ES-I3 (cell line): ENCODE data around the gene RBMS2.

Experiments
- H3K36me3 ChIP-seq: 2 replicates; pipeline ENCODE4 v1.6.1; 2013; ENCODE audit warnings: mild to moderate bottlenecking, low read length, control low read depth, moderate library complexity; ENCODE audit not compliant: insufficient read depth
- H3K4me1 ChIP-seq: 2 replicates; pipeline ENCODE4 v1.6.1; 2013; ENCODE audit warnings: mild to moderate bottlenecking, control low read depth, low read length; ENCODE audit not compliant: insufficient read depth
- H3K9ac ChIP-seq: 2 replicates; pipeline ENCODE4 v1.6.1; 2013; ENCODE audit warnings: low read depth, mild to moderate bottlenecking, low read length, moderate library complexity
- H3K9me3 ChIP-seq: 2 replicates; pipeline ENCODE4 v1.6.1; 2013; ENCODE audit warnings: mild to moderate bottlenecking, low read length, moderate library complexity; ENCODE audit not compliant: control insufficient read depth, insufficient read depth

RBMS2 gene

DNA sequence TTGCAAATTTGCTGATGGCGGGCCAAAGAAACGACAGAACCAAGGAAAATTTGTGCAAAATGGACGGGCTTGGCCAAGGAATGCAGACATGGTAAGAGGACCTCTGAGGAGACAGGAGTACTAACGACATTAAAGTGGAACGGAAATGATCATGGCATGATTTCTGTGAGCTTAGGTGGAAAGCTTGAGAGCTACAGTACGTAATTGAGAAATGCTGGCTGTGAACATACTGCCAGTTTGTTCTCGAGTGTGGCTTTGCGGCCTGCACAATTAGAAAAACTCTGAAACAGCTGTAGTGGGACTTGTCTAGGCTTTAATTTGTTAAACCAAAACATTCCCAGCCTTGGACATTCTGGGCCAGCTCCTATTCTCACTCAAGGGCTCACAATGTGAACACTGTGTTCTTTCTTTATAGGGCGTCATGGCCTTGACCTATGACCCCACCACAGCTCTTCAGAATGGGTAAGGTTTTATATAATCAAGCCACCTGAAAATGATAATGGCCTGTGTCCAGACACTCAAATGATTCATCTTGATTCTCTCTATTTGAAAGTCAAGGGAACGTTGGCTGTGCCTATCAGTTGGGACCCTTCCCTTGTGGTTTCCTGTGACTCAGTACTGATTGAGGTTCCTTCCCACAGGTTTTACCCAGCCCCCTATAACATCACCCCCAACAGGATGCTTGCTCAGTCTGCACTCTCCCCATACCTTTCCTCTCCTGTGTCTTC lies 60.0 kb downstream of the RBMS2 start:
- no peaks in the 10 kb centered on the region for H3K9me3 ChIP-seq
- peaks cover 6% of the 10 kb centered on the region; the same call in 1 of the 2 replicates for H3K36me3 ChIP-seq
- H3K9ac ChIP-seq: no peak overlapping the region

DNA sequence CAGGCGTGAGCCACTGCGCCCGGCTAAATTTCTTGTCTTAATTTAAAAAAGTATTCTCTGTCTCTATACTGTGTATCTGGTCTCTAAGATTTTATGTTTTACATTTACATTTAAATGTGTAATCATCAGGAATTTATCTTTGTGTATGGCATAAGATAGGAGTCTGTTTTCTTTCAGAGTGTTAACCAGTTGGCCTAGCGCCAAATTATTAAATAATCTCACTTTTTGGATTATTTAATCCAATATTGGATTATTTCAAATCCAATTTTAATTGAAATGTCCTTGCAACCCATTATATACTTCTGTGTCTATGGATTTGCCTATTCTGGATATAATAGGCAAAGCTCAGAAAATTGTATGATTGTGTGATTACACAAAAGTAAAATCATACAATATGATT lies 63.5 kb downstream of the RBMS2 start:
- Histone ChIP-seq H3K4me1 (peaks cover 18% of the 10 kb centered on the region), H3K36me3 (peaks cover 26% of the 10 kb centered on the region), H3K9ac (no peak overlapping the region), H3K9me3 (no peaks in the 10 kb centered on the region)

More for the DNA sequence above, 60.0 kb downstream of the RBMS2 start:
- H3K4me1 ChIP-seq: peaks cover 12% of the 10 kb centered on the region

DNA sequence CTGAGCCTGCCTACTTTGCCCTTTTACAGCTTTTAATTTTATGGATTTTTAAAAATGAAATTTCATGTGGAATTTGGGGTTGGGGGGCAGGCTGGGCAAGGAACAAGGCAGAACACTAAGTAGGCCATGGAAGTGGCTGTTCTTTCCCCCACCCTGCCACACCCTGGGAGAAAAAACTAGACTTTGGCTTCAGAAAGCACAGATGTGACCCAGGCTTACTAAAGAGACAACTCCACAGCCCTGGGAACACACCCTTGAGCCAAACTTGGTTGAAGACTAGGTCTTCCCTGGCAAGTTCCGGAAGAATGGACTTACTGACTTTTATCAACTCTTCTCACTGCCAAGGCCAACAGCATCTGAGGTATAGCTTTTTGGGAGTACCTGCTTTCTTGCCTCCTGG lies 68.2 kb downstream of the RBMS2 start:
- H3K9me3 ChIP-seq: no peaks in the 10 kb centered on the region
- H3K4me1 ChIP-seq: peaks cover 14% of the 10 kb centered on the region
- H3K9ac ChIP-seq: no peak overlapping the region
- peaks cover 20% of the 10 kb centered on the region for H3K36me3 ChIP-seq

DNA sequence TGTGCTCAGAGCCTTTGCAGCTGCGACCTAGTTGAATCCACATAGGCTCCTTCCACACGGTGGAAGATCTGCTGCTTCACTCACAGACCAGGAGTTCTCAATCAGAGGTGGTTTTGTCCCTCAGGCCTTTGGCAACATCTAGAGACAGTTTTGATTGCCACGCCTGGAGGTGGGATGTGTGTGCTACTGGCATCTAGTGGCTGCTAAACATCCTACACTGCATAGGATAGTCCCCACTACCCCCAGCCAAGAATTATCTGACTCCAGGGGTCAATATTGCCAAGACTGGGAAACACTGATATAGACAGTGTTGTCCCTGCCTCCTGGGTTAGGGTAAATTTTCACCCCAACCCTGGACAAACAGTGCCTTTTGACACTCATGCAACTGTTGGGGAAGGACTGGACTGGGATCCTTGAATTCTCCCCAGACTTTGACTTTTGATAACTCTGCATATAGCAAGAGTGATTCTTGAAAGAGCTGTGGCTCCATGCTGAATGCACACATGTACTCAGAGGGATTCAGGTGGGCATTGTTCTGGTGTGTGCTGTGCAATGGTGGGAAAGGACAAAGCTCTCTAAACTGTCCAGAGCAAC lies 68.7 kb downstream of the RBMS2 start:
- H3K4me1 ChIP-seq: peaks cover 14% of the 10 kb centered on the region
- peaks cover 20% of the 10 kb centered on the region for H3K36me3 ChIP-seq
- H3K9ac ChIP-seq: no peak overlapping the region
- no peaks in the 10 kb centered on the region for H3K9me3 ChIP-seq

GRCh38 chr12:56591126-56591525 lies 69.5 kb downstream of the RBMS2 start:
- peaks cover 14% of the 10 kb centered on the region for H3K4me1 ChIP-seq
- peaks cover 20% of the 10 kb centered on the region for H3K36me3 ChIP-seq
- H3K9me3 ChIP-seq: no peaks in the 10 kb centered on the region
- no peak overlapping the region for H3K9ac ChIP-seq

DNA sequence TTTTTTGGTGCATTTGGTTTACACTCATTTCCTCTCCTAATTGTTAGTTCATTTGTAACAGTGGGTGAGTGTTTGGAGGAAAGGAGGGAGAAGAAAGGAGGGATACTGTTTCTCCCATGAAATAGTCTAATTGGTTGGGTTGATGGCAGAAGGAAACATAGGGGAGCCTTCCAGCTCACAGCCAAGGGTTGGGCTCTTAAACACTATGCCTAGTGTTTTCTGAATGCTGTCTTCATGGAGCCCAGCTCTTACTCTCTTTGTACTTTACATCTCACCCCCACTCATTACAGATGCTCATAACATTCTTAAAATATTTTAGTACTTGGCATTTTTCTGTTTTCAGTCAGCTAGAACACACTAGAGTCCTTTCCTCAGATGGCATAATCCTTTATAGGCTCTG lies 70.3 kb downstream of the RBMS2 start:
- Histone ChIP-seq H3K36me3 (peaks cover 20% of the 10 kb centered on the region), H3K9ac (no peak overlapping the region), H3K9me3 (no peaks in the 10 kb centered on the region), H3K4me1 (peaks cover 20% of the 10 kb centered on the region)

- no peaks in the 10 kb centered on the region for H3K9me3 ChIP-seq
- H3K36me3 ChIP-seq: peaks cover 7% of the 10 kb centered on the region
- H3K4me1 ChIP-seq: peaks cover 18% of the 10 kb centered on the region
- H3K9ac ChIP-seq: no peak overlapping the region
Measured at GRCh38 chr12:56593909-56594621, 72.4 kb downstream of the RBMS2 start.

DNA sequence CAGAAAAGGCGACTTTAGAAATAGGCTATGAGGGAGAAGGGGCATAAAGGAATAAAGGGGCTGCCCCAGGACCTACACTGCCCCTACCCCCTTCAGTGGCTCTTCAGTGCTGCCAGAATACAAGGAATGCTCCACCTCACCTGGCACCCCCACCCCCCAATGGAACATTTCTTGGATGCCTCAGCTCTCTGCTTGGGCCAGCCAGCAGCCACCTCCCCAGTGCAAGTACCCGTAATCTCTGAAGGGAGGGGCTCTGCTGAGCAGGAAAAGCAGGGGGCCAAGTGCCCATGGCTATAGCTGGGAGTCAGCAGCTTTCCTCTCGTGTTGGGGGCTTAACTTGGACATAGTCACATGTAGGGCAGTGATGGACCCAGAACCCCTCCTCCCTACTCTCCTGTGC lies 75.2 kb downstream of the RBMS2 start:
- H3K9ac ChIP-seq: no peak overlapping the region; the same call in 1 of the 2 replicates
- peaks cover 18% of the 10 kb centered on the region for H3K4me1 ChIP-seq
- no peaks in the 10 kb centered on the region for H3K9me3 ChIP-seq
- peaks cover 18% of the 10 kb centered on the region for H3K36me3 ChIP-seq

DNA sequence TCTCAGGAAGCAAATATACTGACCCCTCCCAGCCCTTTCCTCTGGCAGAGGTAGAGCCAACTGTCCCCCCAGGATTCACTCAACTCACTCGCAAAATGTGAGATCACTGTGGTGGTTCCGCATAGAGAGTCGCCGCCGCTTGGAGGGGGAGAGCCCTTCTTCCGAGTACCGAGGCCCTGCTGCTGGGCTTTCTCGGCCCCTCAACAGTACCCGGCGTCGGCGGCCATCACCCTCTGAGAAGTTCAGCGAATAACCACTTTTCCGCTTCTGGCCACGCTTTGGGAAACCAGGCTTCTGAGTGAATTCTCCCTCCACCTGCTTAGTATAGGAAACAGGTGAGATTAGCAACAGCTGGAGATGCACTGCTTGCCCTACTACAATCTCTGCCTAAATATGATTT lies 77.4 kb downstream of the RBMS2 start:
- peaks cover 33% of the 10 kb centered on the region for H3K36me3 ChIP-seq
- no peaks in the 10 kb centered on the region for H3K9me3 ChIP-seq
- no peak overlapping the region for H3K9ac ChIP-seq
- peaks cover 15% of the 10 kb centered on the region for H3K4me1 ChIP-seq

- H3K9me3 ChIP-seq: no peaks in the 10 kb centered on the region
- H3K9ac ChIP-seq: no peak overlapping the region
- H3K4me1 ChIP-seq: peaks cover 10% of the 10 kb centered on the region
- peaks cover 39% of the 10 kb centered on the region for H3K36me3 ChIP-seq
Measured at GRCh38 chr12:56599797-56600196, 78.2 kb downstream of the RBMS2 start.

DNA sequence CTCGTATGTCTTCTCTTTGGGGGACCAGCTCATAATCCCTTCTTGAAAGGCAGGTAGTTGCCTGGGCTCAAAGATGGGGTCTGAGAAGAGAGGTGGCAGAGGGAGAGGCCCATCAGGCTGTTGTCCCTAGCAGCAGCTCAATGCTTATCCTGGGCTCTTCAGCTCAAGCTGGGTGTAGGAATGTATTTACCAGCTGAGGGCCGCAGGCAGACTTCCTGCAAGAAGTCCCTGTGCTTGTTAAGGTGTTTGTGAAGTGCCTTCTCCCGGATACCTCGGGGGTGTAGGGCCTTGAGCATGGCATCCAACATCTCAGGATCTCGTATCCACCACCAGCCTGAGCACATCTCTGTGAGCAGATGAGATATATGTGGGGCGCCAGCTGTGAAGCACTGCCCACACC lies 79.1 kb downstream of the RBMS2 start:
- H3K4me1 ChIP-seq: peaks cover 10% of the 10 kb centered on the region
- H3K9me3 ChIP-seq: no peaks in the 10 kb centered on the region
- peaks cover 39% of the 10 kb centered on the region for H3K36me3 ChIP-seq
- H3K9ac ChIP-seq: no peak overlapping the region

DNA sequence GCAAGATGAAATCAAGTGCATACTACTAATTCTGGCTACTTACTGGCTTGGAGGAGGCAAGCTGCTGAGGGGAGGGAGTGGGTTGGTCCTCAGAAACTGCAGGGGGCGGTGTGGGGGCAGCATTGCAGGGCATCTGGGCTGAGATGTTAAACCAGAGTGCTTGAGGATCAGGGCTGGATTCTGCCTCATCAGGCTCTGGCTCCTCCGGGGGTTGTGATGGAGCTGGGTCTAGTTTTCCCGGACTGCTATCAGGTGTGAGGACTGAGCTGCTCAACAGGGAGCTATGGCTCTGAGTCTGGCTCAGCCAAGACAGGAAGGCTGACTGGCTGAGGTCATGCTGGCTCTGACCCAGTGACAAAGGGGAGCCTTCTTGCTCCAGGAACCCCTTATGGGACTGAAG lies 79.9 kb downstream of the RBMS2 start:
- no peak overlapping the region for H3K9ac ChIP-seq
- H3K9me3 ChIP-seq: no peaks in the 10 kb centered on the region
- H3K36me3 ChIP-seq: peaks cover 39% of the 10 kb centered on the region
- peaks cover 9% of the 10 kb centered on the region for H3K4me1 ChIP-seq

DNA sequence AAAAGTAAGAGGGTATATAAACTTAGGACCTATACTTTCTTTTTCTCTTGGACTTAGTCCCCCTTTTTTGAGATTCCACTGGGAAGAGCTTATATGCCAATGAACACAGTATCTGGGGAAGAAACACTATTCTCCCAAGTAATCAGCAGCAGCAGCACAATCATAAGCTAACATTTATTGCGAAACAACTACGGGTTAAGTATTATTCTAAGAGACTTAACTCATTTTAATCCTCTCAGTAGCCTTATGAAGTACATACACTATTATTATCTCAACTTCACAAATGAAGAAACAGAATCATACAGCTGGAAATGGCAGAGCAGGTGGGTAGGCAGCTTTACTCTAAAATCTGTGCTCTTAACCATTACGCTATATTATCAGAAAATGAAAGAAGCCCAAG lies 80.6 kb downstream of the RBMS2 start:
- no peak overlapping the region for H3K9ac ChIP-seq
- peaks cover 39% of the 10 kb centered on the region for H3K36me3 ChIP-seq
- no peaks in the 10 kb centered on the region for H3K9me3 ChIP-seq
- peaks cover 2% of the 10 kb centered on the region for H3K4me1 ChIP-seq

DNA sequence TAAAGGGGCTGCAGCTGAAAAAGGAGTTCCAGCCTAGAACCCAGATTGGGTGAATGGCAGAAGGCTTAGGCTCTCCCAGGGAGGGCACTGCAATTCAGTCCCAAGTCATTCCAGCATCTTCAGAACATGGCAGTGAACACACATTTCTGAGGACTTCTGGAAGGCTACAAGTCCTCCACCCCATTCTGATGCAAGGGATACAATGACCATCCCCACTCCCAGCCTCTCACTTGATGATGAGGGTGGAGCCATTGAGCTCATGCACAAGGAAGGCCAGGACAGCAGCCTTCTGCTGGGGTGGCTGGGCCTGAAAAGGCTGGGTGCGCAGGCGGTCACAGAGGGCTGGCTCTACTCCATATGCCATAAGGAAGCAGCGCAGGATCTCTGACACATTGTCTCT lies 82.7 kb downstream of the RBMS2 start:
- Histone ChIP-seq H3K9ac (no peak overlapping the region), H3K9me3 (no peaks in the 10 kb centered on the region), H3K4me1 (no peaks in the 10 kb centered on the region), H3K36me3 (peaks cover 40% of the 10 kb centered on the region)

GRCh38 chr12:56614627-56615026 lies 93.0 kb downstream of the RBMS2 start:
- H3K36me3 ChIP-seq: peaks cover 42% of the 10 kb centered on the region

More at GRCh38 chr12:56614627-56615026, 93.0 kb downstream of the RBMS2 start:
- Histone ChIP-seq H3K9me3 (no peaks in the 10 kb centered on the region), H3K9ac (no peak overlapping the region), H3K4me1 (no peaks in the 10 kb centered on the region)
